Measurements from ENCODE around the gene FZR1. TPM values are rescaled to one million over a fixed set of nuclear protein-coding genes. Genes with fewer than 3 reads are reported as not detected.

Gene FZR1
- total and polyA plus RNA-seq, 2 experiments from 2014 or later: 16.1 to 39.2 TPM

GRCh38 chr19:3474010-3474409 lies 32.1 kb upstream of the FZR1 start (continued):
- no peak for TF ChIP-seq CTCF (conservative IDR thresholded peaks at IDR 0.05; ENCODE audit: low read depth in 2 of 2)
- no peak for TF ChIP-seq CREB1 (CRISPR knock-in tag; IDR thresholded peaks at IDR 0.05; ENCODE audit: low read depth)
- no peak for TF ChIP-seq EZH2phosphoT487 (IDR thresholded peaks at IDR 0.05; ENCODE audit: unreplicated experiment)
- no peak for TF ChIP-seq ETS1 (IDR thresholded peaks at IDR 0.05)
- TF ChIP-seq POLR2AphosphoS5 (IDR thresholded peaks at IDR 0.05; ENCODE audit: low read depth): no peak
- no peak for TF ChIP-seq STAT1 (IDR thresholded peaks at IDR 0.05; ENCODE audit: unreplicated experiment)

- Histone ChIP-seq H3K27ac (ENCODE audit: low read depth) (no peak overlapping the region), H3K4me1 (ENCODE audit: insufficient read depth) (0 out of 2 replicates have a peak, but pooled peaks cover 3% of the 10 kb centered on the region), H4K20me1 (replicated peaks; ENCODE audit: insufficient read depth) (no peaks in the 10 kb centered on the region), H3K36me3 (ENCODE audit: insufficient read depth) (no peaks in the 10 kb centered on the region), H3K4me2 (no peak overlapping the region), H3K27me3 (ENCODE audit: insufficient read depth) (peaks cover 7% of the 10 kb centered on the region; the same call in 1 of the 2 replicates), H3K79me2 (replicated peaks; ENCODE audit: insufficient read depth) (no peaks in the 10 kb centered on the region), H3F3A (replicated peaks; ENCODE audit: low read depth) (no peaks in the 10 kb centered on the region), H2AFZ (no peak overlapping the region), H3K9me2 (ENCODE audit: insufficient read depth) (peaks cover 7% of the 10 kb centered on the region; the same call in 1 of the 2 replicates), H3K4me3 (no peak overlapping the region)
- peaks cover 4% of the 10 kb centered on the region; the same call in 1 of the 3 replicates for H3K4me1 Mint-ChIP-seq
- H3K27me3 Mint-ChIP-seq (ENCODE audit: insufficient read depth, low read depth, poor library complexity): peaks cover 21% of the 10 kb centered on the region
- H3K27ac Mint-ChIP-seq: no peak overlapping the region
- H3K9me3 Mint-ChIP-seq: peaks cover 3% of the 10 kb centered on the region; the same call in 2 of the 3 replicates
- no peaks in the 10 kb centered on the region for H3K36me3 Mint-ChIP-seq (ENCODE audit: low read depth)
- ATAC-seq (no peak), DNase-seq (ENCODE audit: low spot score) (no peak)
- TF ChIP-seq JUNB (IDR thresholded peaks at IDR 0.05; ENCODE audit: unreplicated experiment) (no peak), EZH2phosphoT487 (IDR thresholded peaks at IDR 0.05; ENCODE audit: unreplicated experiment) (no peak)
- no peak overlapping the region for H3K4me3 Mint-ChIP-seq
Observed at GRCh38 chr19:3474614-3475013, 31.5 kb upstream of the FZR1 start.

GRCh38 chr19:3475449-3475848 lies 30.7 kb upstream of the FZR1 start:
- Mint-ChIP-seq H3K27me3 (ENCODE audit: insufficient read depth, low read depth, poor library complexity) (peaks cover 16% of the 10 kb centered on the region), H3K27ac (no peak overlapping the region), H3K4me3 (no peak overlapping the region), H3K4me1 (peaks cover 4% of the 10 kb centered on the region; the same call in 1 of the 3 replicates), H3K9me3 (no peaks in the 10 kb centered on the region; the same call in 1 of the 3 replicates), H3K36me3 (ENCODE audit: low read depth) (no peaks in the 10 kb centered on the region)
- Histone ChIP-seq H3K9me2 (ENCODE audit: insufficient read depth) (peaks cover 7% of the 10 kb centered on the region; the same call in 1 of the 2 replicates), H4K20me1 (replicated peaks; ENCODE audit: insufficient read depth) (no peaks in the 10 kb centered on the region), H3K27me3 (ENCODE audit: insufficient read depth) (peaks cover 2% of the 10 kb centered on the region; the same call in 1 of the 2 replicates), H3K36me3 (ENCODE audit: insufficient read depth) (no peaks in the 10 kb centered on the region), H3K4me3 (no peak overlapping the region), H3K4me1 (ENCODE audit: insufficient read depth) (peaks cover 6% of the 10 kb centered on the region; the same call in 1 of the 2 replicates), H2AFZ (no peak overlapping the region), H3K4me2 (no peak overlapping the region), H3K79me2 (replicated peaks; ENCODE audit: insufficient read depth) (no peaks in the 10 kb centered on the region), H3F3A (replicated peaks; ENCODE audit: low read depth) (no peaks in the 10 kb centered on the region), H3K27ac (ENCODE audit: low read depth) (no peak overlapping the region)
- DNase-seq (ENCODE audit: low spot score): no peak
- ATAC-seq: no peak
- TF ChIP-seq ZNF331 (CRISPR knock-in tag; IDR thresholded peaks at IDR 0.05; ENCODE audit: low read depth) (no peak), EZH2phosphoT487 (IDR thresholded peaks at IDR 0.05; ENCODE audit: unreplicated experiment) (no peak), POLR2AphosphoS5 (IDR thresholded peaks at IDR 0.05; ENCODE audit: low read depth) (no peak), REST (IDR thresholded peaks at IDR 0.05; ENCODE audit: unreplicated experiment) (no peak), EZH2 (IDR thresholded peaks at IDR 0.05; ENCODE audit: low read depth, unreplicated experiment) (no peak)
